IMR-90 (cell line): ENCODE results near the gene ALOXE3. TPM values are rescaled to one million over a fixed set of nuclear protein-coding genes. Genes with fewer than 3 reads are reported as not detected.
A peak's percentile ranks its signal among the peaks of the same experiment; 100 is the strongest.

Experiments used
- ATAC-seq: fragments of 200-7000 bp; cut with Tn5 transposase; 2 replicates; pipeline ENCODE4 v1.9.1; 2020; ENCODE audit warnings: low read depth, mild to moderate bottlenecking, moderate library complexity
- BruUV-seq: library from RNA; stranded (reverse); fragments of 400-500 nt; replicated peaks from 2 replicates; lab custom pipeline; 2021; lab: Mats Ljungman, UMichigan
- CTCF ChIA-PET: fragments of 300-600 bp; formaldehyde crosslinking; extraction: SDS; loops from one replicate; lab custom pipeline; 2021; ENCODE audit warnings: antibody characterized with exemption; lab: Yijun Ruan, JAX
- POLR2A ChIA-PET: fragments of 300-600 bp; sonication (Branson Sonifier 250); formaldehyde crosslinking; loops from one replicate; lab custom pipeline; 2022; ENCODE audit warnings: antibody characterized with exemption; ENCODE audit not compliant: unreplicated experiment; lab: Charles Lee
- DNase-seq: peaks from one replicate; pipeline ENCODE4 v3.0.0; 2013
- H2AFZ ChIP-seq: replicated peaks from 2 replicates; pipeline ENCODE3; 2013; ENCODE audit warnings: low read length, mild to moderate bottlenecking; ENCODE audit not compliant: poor library complexity
- H2AK5ac ChIP-seq: 2 replicates; pipeline ENCODE4 v1.6.1; 2013; ENCODE audit warnings: low read depth, low read length, inconsistent platforms
- H2AK9ac ChIP-seq: replicated peaks from 2 replicates; pipeline ENCODE3; 2013; ENCODE audit warnings: mild to moderate bottlenecking, low read depth, low read length, moderate library complexity; ENCODE audit not compliant: poor library complexity
- H2BK120ac ChIP-seq: 2 replicates; pipeline ENCODE4 v1.6.1; 2013; ENCODE audit warnings: low read depth, low read length, inconsistent platforms
- H2BK15ac ChIP-seq: 3 replicates; pipeline ENCODE4 v1.6.1; 2013; ENCODE audit warnings: low read depth, low read length, inconsistent platforms
- H2BK20ac ChIP-seq: 2 replicates; pipeline ENCODE4 v1.6.1; 2013; ENCODE audit warnings: low read depth, mild to moderate bottlenecking, inconsistent platforms, low read length, moderate library complexity
- H2BK5ac ChIP-seq: 2 replicates; pipeline ENCODE4 v1.6.1; 2013; ENCODE audit warnings: mild to moderate bottlenecking, low read depth, low read length, inconsistent platforms; ENCODE audit not compliant: poor library complexity, severe bottlenecking
- H3K14ac ChIP-seq: replicated peaks from 2 replicates; pipeline ENCODE4 v1.6.1; 2013; ENCODE audit warnings: low read depth, low read length, inconsistent platforms
- H3K18ac ChIP-seq: 2 replicates; pipeline ENCODE4 v1.6.1; 2013; ENCODE audit warnings: low read depth, low read length, control low read depth
- H3K23ac ChIP-seq: 2 replicates; pipeline ENCODE4 v1.6.1; 2013; ENCODE audit warnings: low read depth, low read length, inconsistent platforms
- H3K27ac ChIP-seq: 2 replicates; pipeline ENCODE4 v1.5.1; 2013; ENCODE audit warnings: mild to moderate bottlenecking, control low read depth, low read length; ENCODE audit not compliant: insufficient read depth
- H3K27me3 ChIP-seq: 2 replicates; pipeline ENCODE4 v1.6.1; 2013; ENCODE audit warnings: low read length; ENCODE audit not compliant: control insufficient read depth, insufficient read depth
- H3K36me3 ChIP-seq: 2 replicates; pipeline ENCODE4 v1.6.1; 2013; ENCODE audit warnings: low read length, mixed read lengths; ENCODE audit not compliant: control insufficient read depth, insufficient read depth
- H3K4ac ChIP-seq: 2 replicates; pipeline ENCODE4 v1.6.1; 2013; ENCODE audit warnings: low read depth, low read length, inconsistent platforms
- H3K4me1 ChIP-seq: 2 replicates; pipeline ENCODE4 v1.6.1; 2013; ENCODE audit warnings: low read length, mixed read lengths; ENCODE audit not compliant: control insufficient read depth, insufficient read depth
- H3K4me2 ChIP-seq: 2 replicates; pipeline ENCODE4 v1.6.1; 2013; ENCODE audit warnings: low read depth, mild to moderate bottlenecking, control low read depth, low read length, moderate library complexity
- H3K4me3 ChIP-seq: 2 replicates; pipeline ENCODE4 v1.5.1; 2013; ENCODE audit warnings: low read depth, mild to moderate bottlenecking, control low read depth, low read length, moderate library complexity; ENCODE audit not compliant: insufficient read depth
- H3K56ac ChIP-seq: 2 replicates; pipeline ENCODE4 v1.6.1; 2013; ENCODE audit warnings: low read length, inconsistent platforms; ENCODE audit not compliant: insufficient read depth; ENCODE audit errors: extremely low read depth
- H3K79me1 ChIP-seq, 2 experiments: 2 replicates each; pipeline ENCODE4 v1.6.1; 2013; ENCODE audit warnings: low read length in 2 of 2, inconsistent platforms in 1 of 2, low read depth in 1 of 2
- H3K9ac ChIP-seq: 2 replicates; pipeline ENCODE4 v1.6.1; 2013; ENCODE audit warnings: low read depth, low read length, control low read depth
- H3K9me1 ChIP-seq: 2 replicates; pipeline ENCODE4 v1.6.1; 2013; ENCODE audit warnings: low read length, inconsistent platforms; ENCODE audit not compliant: insufficient read depth
- H3K9me3 ChIP-seq: 2 replicates; pipeline ENCODE4 v1.6.1; 2013; ENCODE audit warnings: low read length; ENCODE audit not compliant: control insufficient read depth, insufficient read depth
- H4K20me1 ChIP-seq: 2 replicates; pipeline ENCODE4 v1.6.1; 2013; ENCODE audit warnings: low read length, inconsistent platforms; ENCODE audit not compliant: insufficient read depth
- H4K5ac ChIP-seq: 2 replicates; pipeline ENCODE4 v1.6.1; 2013; ENCODE audit warnings: mild to moderate bottlenecking, low read depth, low read length, control low read depth
- H4K8ac ChIP-seq, 2 experiments: 2 replicates each; pipeline ENCODE4 v1.6.1; 2013; ENCODE audit warnings: low read depth in 2 of 2, low read length in 2 of 2, control low read depth in 1 of 2, inconsistent platforms in 1 of 2
- H4K91ac ChIP-seq: 2 replicates; pipeline ENCODE4 v1.6.1; 2013; ENCODE audit warnings: low read depth, low read length, inconsistent platforms; ENCODE audit not compliant: insufficient read depth
- BHLHE40 ChIP-seq: fragments of 150-350 bp; IDR thresholded peaks from 2 replicates; pipeline ENCODE4 v1.6.1; 2016; ENCODE audit warnings: mild to moderate bottlenecking, low read depth, low read length
- CEBPB ChIP-seq: IDR thresholded peaks from 2 replicates; pipeline ENCODE4 v1.6.1; 2012; ENCODE audit warnings: low read depth, low read length, improper control_type of control experiment
- FOS ChIP-seq: fragments of 150-350 bp; IDR thresholded peaks from 2 replicates; pipeline ENCODE4 v1.6.1; 2016; ENCODE audit warnings: low read depth, low read length
- MAFK ChIP-seq: IDR thresholded peaks from 2 replicates; pipeline ENCODE4 v1.6.1; 2012; ENCODE audit warnings: low read depth, low read length, improper control_type of control experiment
- MAZ ChIP-seq: IDR thresholded peaks from 2 replicates; pipeline ENCODE4 v1.6.1; 2012; ENCODE audit warnings: low read depth, mild to moderate bottlenecking, low read length, improper control_type of control experiment, moderate library complexity, borderline replicate concordance
- POLR2A ChIP-seq: IDR thresholded peaks from 2 replicates; pipeline ENCODE4 v1.6.1; 2012; ENCODE audit warnings: mild to moderate bottlenecking, low read depth, low read length
- RFX5 ChIP-seq: IDR thresholded peaks from 2 replicates; pipeline ENCODE4 v1.8.0; 2012; ENCODE audit warnings: low read depth, mild to moderate bottlenecking, low read length, moderate library complexity
- WGBS, 2 experiments: methylation state at CpG; one replicate each; pipeline versions ENCODE4 v1.1.5 to v1.1.7; 2013; ENCODE audit warnings: missing lambda C conversion rate in 2 of 2; ENCODE audit not compliant: insufficient read length in 1 of 2; ENCODE audit errors: extremely low coverage in 2 of 2; 5-methylcytosine and 5-hydroxymethylcytosine counted together
- dilution Hi-C: fragments of 300-500 bp; cut with HindIII; formaldehyde crosslinking; loops from one replicate; pipeline ENCODE4 v1.14.3; 2018; ENCODE audit warnings: low sequenced_read_pairs; ENCODE audit not compliant: unreplicated experiment
- in situ Hi-C: fragments of 300-500 bp; cut with MboI; formaldehyde crosslinking; loops from 3 replicates; pipeline ENCODE4 v1.14.3; 2019; ENCODE audit warnings: low sequenced_read_pairs, inconsistent platforms, mixed read lengths
- intact Hi-C: fragments of 100-400 bp; cut with micrococcal nuclease; formaldehyde crosslinking; loops from 2 replicates; pipeline ENCODE4 v1.10.0; 2022
- polyA plus RNA-seq, 3 experiments: library from polyadenylated mRNA; depleted of rRNA; stranded (reverse); fragments of >200 nt; gene quantifications; 2 replicates each; pipeline ENCODE4 v1.2.3, GENCODE V29; 2012; ENCODE audit warnings: low replicate concordance in 1 of 3
- total RNA-seq: library from RNA; depleted of rRNA; stranded (reverse); fragments of >200 nt; gene quantifications from 2 replicates; pipeline ENCODE4 v1.2.3, GENCODE V29; 2012
- TF ChIP-seq, protein P1 (sequence below): fragments of 150-350 bp; IDR thresholded peaks from 2 replicates; pipeline ENCODE4 v1.6.1; 2017; ENCODE audit warnings: mild to moderate bottlenecking, antibody characterized with exemption, low read length, low read depth

The ALOXE3 gene
- total and polyA plus RNA-seq, 2 of the 4 experiments (the other 2 are of a cell fraction), result under 0.01 to 0.26 TPM

DNA sequence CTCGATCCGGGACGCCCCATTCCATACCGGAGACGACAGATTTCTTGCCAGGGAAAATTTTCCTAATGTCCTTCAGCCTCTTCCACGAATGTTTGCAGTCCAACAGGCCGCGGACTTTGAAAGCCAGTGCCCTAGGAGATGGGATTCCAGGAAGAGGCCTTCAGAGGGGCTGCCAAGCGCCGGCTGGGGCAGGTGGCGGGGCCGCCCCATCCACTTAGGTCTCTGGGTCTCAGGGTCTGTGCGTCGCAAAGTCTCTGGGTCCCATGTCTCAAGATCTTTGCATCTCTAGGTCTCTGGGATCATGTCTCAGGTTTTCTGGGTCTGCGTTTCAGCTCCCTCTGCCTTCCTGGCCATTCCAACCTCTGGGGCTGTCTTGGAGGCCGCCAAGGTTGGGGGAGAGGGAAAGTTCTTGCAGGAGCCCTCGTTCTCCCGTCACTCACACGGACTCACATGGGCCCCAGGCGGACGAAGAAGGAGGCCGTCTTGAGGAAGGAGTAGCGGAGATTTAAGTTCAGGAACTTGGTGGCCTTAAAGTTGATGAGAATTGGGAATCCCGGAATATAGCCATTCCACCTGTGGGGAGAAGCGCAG lies 38.0 kb downstream of the ALOXE3 start:
- no peak overlapping the region for H2AK5ac ChIP-seq
- no peaks in the 10 kb centered on the region for H4K20me1 ChIP-seq
- peak overlapping the region; percentile 24; the same call in 1 of the 2 replicates for H3K4me3 ChIP-seq
- H2BK120ac ChIP-seq, result no peak overlapping the region
- no peak overlapping the region for H4K91ac ChIP-seq
- no peak overlapping the region for H2BK15ac ChIP-seq
- H3K36me3 ChIP-seq, result no peaks in the 10 kb centered on the region
- dilution Hi-C loops (no loop called here), intact Hi-C loops (loop anchor here (1.0 to 5.0 kb wide), 2 partner anchors 38 to 77 kb away; partner anchors contain the start of gene ALOXE3), in situ Hi-C loops (loop anchor here (25.0 kb wide), 2 partner anchors 232 to 682 kb away; partner anchors contain the start of genes ARHGEF15 and SPDYE4)
- H3K9me3 ChIP-seq, result no peaks in the 10 kb centered on the region
- H3K27me3 ChIP-seq, result peaks cover 61% of the 10 kb centered on the region
- BruUV-seq, result no TSS peak
- no peak overlapping the region for H2AK9ac ChIP-seq
- CTCF ChIA-PET, result interaction anchor here (0.6 to 1.0 kb wide), 2 partner anchors 39 to 218 kb away, joined by 3 read pairs; no protein-coding TSS in a partner anchor
- no peak for TF ChIP-seq MAZ
- no peak for TF ChIP-seq FOS
- TF ChIP-seq, protein P1, sequence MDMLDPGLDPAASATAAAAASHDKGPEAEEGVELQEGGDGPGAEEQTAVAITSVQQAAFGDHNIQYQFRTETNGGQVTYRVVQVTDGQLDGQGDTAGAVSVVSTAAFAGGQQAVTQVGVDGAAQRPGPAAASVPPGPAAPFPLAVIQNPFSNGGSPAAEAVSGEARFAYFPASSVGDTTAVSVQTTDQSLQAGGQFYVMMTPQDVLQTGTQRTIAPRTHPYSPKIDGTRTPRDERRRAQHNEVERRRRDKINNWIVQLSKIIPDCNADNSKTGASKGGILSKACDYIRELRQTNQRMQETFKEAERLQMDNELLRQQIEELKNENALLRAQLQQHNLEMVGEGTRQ, result no peak
- TF ChIP-seq CEBPB, result no peak
- TF ChIP-seq MAFK, result no peak
- no peak for TF ChIP-seq POLR2A
- no peak for TF ChIP-seq BHLHE40
- TF ChIP-seq RFX5, result no peak
- no peaks in the 10 kb centered on the region for H3K79me1 ChIP-seq
- 0 out of 2 replicates have a peak, but pooled peaks cover 1% of the 10 kb centered on the region for H3K4me1 ChIP-seq
- H2BK5ac ChIP-seq, result no peak overlapping the region
- no peak overlapping the region for H3K4ac ChIP-seq
- H3K9me1 ChIP-seq, result no peaks in the 10 kb centered on the region
- no peak overlapping the region for H2BK20ac ChIP-seq
- POLR2A ChIA-PET, result no interaction called here
- no peak for DNase-seq
- no peak overlapping the region for H3K18ac ChIP-seq
- H3K4me2 ChIP-seq, result peak overlapping the region; percentile 65
- H4K8ac ChIP-seq, result no peak overlapping the region
- H2AFZ ChIP-seq, result peak overlapping the region; percentile 92
- WGBS, 2 experiments, result 16% methylated on average over 8 of the region's 25 CpGs; no CpG with 5 or more reads in 1 of the 2 experiments
- peak; percentile 38; the same call in 1 of the 2 replicates for ATAC-seq
- H4K5ac ChIP-seq, result no peak overlapping the region
- H3K56ac ChIP-seq, result no peak overlapping the region
- no peak overlapping the region for H3K27ac ChIP-seq
- no peak overlapping the region for H3K14ac ChIP-seq
- no peak overlapping the region for H3K9ac ChIP-seq
- no peak overlapping the region for H3K23ac ChIP-seq
